ENCODE measurements around the gene CTAG2.
"Not testable (repeated sequence)": the region's sequence is repeated elsewhere in the genome, so short reads cannot be mapped to it uniquely, and the experiment has no call there.

- TF ChIP-seq CTCF, POLR2A (IDR thresholded peaks at IDR 0.05): not testable (repeated sequence)
Observed at GRCh38 chrX:154628960-154629359, 24.4 kb downstream of the CTAG2 start.
